GM18909 (cell line): Measurements from ENCODE around the gene CDKN1B.

Source experiments
- ATAC-seq: cut with Tn5 transposase; IDR thresholded peaks from one replicate; pipeline ENCODE4 v1.9.1; 2021; ENCODE audit warnings: mild to moderate bottlenecking; ENCODE audit not compliant: unreplicated experiment, poor library complexity

Gene CDKN1B

GRCh38 chr12:12745576-12746211 is 28.5 kb downstream of the CDKN1B start:
- no peak for ATAC-seq

GRCh38 chr12:12747278-12747677 is 30.1 kb downstream of the CDKN1B start:
- no peak for ATAC-seq

GRCh38 chr12:12748044-12748443 is 30.9 kb downstream of the CDKN1B start:
- ATAC-seq = no peak

- no peak for ATAC-seq
Measured at GRCh38 chr12:12749433-12749832, 32.3 kb downstream of the CDKN1B start.

GRCh38 chr12:12755923-12756322 is 38.8 kb downstream of the CDKN1B start:
- ATAC-seq = no peak

- no peak for ATAC-seq
Measured at GRCh38 chr12:12757121-12757520, 40.0 kb downstream of the CDKN1B start.

GRCh38 chr12:12759234-12759915 is 42.2 kb downstream of the CDKN1B start:
- no peak for ATAC-seq

- ATAC-seq = no peak
Measured at GRCh38 chr12:12764824-12765223, 47.7 kb downstream of the CDKN1B start.

GRCh38 chr12:12770262-12770661 is 53.1 kb downstream of the CDKN1B start:
- no peak for ATAC-seq
